IPS-15b (cell line): ENCODE results near the gene HCN1.
"Not testable (repeated sequence)": the region's sequence is repeated elsewhere in the genome, so short reads cannot be mapped to it uniquely, and the experiment has no call there.

Source experiments
- H3K27me3 ChIP-seq: one replicate; pipeline ENCODE4 v1.6.1; 2013; ENCODE audit warnings: low read length; ENCODE audit not compliant: control insufficient read depth, insufficient read depth
- H3K36me3 ChIP-seq: one replicate; pipeline ENCODE4 v1.6.1; 2013; ENCODE audit warnings: low read length; ENCODE audit not compliant: control insufficient read depth, insufficient read depth
- H3K4me1 ChIP-seq: one replicate; pipeline ENCODE4 v1.6.1; 2013; ENCODE audit warnings: mild to moderate bottlenecking, low read length; ENCODE audit not compliant: control insufficient read depth, insufficient read depth
- H3K4me3 ChIP-seq: one replicate; pipeline ENCODE4 v1.5.1; 2013; ENCODE audit warnings: low read depth, low read length
- H3K9ac ChIP-seq: one replicate; pipeline ENCODE4 v1.6.1; 2013; ENCODE audit warnings: low read depth, mild to moderate bottlenecking, low read length
- H3K9me3 ChIP-seq: one replicate; pipeline ENCODE4 v1.6.1; 2013; ENCODE audit warnings: mild to moderate bottlenecking, low read length; ENCODE audit not compliant: control insufficient read depth, insufficient read depth

HCN1 gene

DNA sequence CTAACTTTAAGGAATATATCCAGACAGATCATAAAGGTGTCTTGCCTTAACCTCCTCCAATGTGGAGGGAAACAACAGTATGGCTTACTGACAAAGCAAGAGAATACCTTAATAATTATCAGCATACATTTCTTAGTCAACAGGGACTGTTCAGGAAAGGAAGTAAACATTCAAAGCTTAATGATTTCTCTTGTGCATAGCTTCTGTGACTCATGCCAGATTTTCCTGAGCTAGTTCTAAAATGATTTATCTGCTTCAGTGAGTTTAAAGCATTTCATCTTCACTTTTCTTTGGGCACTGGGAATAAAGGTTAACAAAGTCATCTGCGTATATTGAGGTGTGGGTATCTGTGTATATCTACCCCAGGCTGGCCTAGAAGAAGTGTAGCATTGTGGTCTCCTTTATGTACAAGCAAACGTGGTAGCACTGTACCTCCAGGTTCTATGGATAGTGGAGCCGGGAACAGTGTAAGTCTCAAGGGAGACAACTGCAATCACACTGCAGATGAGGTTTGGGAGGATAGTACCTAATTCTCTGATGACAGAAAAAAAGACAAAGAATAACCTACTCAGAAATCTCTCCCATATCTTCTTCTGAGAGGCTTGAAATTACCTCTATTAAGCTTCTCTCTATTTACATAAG lies 284.1 kb downstream of the HCN1 start:
- no peaks in the 10 kb centered on the region for H3K27me3 ChIP-seq
- H3K36me3 ChIP-seq, result no peaks in the 10 kb centered on the region
- no peak overlapping the region for H3K4me3 ChIP-seq
- no peak overlapping the region for H3K9ac ChIP-seq
- H3K4me1 ChIP-seq, result no peaks in the 10 kb centered on the region
- no peaks in the 10 kb centered on the region for H3K9me3 ChIP-seq

DNA sequence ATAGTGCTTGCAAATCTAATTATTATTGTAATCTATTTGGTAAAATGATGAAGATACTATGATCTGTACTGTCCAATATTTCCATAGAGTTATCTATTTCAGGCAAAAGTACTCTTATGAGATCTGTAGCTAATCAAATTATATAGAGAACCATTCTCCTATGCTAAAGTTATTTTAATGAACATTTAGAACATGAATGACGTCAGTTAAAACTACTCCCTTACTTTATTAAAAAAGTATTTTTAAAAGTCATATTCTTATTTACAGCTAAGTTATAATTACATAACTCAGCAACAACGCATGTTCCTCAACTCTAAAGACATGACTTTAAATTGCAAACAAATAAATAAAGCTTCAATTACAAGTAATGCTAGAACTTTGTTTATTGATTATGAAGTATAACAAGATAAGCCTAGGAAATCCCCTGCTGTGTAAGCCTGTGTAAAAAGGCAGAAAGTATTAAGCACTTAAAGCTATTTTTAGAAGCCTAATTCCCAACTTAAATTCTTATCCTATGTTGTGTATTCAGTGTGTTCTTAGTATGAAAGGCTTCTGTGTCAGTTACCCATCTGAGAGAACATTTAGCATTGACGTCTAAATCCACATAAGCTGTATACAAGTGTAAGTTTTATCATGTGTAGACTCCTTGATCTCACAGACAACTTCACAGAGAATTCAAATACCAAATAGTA lies 285.7 kb downstream of the HCN1 start:
- Histone ChIP-seq H3K4me3 (no peak overlapping the region), H3K27me3 (no peaks in the 10 kb centered on the region), H3K9me3 (no peaks in the 10 kb centered on the region), H3K36me3 (no peaks in the 10 kb centered on the region), H3K9ac (no peak overlapping the region), H3K4me1 (no peaks in the 10 kb centered on the region)

DNA sequence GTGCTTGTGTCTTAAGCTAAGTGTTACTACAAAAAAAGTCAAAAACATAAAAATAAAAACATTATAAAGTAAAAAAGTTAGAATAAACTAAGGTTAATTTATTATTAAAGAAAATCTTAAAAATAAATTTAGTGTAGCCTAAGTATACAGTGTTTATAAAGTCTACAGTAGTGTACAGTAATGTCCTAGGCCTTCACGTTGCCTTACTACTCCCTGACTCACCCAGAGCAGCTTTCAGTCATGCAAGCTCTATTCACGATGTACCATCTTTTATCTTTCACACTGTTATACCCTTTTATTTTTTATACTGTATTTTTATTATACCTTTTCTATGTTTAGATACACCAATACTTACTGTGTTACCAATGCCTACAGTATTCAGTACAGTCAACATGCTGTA lies 288.1 kb downstream of the HCN1 start:
- Histone ChIP-seq H3K9ac (no peak overlapping the region), H3K4me3 (no peak overlapping the region), H3K27me3 (no peaks in the 10 kb centered on the region), H3K4me1 (peaks cover 5% of the 10 kb centered on the region), H3K36me3 (no peaks in the 10 kb centered on the region), H3K9me3 (no peaks in the 10 kb centered on the region)

DNA sequence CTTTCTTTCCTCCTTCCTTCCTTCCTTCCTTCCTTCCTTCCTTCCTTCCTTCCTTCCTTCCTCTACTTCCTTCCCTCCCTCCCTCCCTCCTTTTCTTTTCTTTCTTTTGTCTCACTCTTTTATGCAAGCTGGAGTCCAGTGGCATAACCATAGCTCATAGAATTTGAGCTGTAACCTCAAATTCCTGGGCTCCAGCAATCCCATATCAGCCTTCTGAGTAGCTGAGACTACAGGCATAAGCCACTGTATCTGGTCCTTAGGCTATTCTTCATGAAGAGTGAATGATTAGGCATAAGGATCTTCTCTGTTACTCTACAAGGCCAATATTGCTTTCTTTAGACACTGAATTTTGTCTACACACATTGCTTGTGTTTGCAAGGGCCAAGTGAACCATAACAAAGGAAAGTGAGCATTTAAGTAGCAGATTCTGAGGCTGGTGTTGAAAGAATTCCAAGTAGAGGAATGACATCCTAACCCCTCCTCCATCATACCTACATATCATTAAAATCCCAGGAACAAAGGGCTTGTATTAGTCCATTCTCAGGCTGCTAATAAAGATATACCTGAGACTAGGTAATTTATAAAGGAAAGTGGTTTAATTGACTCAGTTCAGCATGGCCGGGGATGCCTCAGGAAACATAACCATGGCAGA lies 293.2 kb downstream of the HCN1 start:
- Histone ChIP-seq H3K9ac (no peak overlapping the region), H3K4me1 (peaks cover 8% of the 10 kb centered on the region), H3K27me3 (no peaks in the 10 kb centered on the region), H3K9me3 (no peaks in the 10 kb centered on the region), H3K36me3 (no peaks in the 10 kb centered on the region), H3K4me3 (no peak overlapping the region)

DNA sequence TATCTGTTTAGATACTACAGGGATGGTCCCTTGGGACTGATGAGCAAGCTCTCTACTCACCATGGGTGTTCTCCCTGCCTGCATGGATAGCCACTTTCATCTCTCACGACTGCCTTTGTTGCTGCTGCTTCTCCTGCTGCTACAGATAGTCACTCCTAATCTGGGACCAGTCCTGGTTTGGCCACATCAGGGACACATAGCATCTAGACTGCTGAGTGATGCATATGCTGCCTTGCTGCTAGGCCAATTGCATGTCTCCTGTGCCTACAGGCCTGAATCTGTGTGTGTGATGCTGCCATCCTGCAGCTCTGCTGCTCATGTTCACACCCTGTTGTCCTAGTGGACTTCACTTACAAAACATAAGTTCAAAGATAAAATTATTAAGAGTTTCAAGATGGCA lies 297.1 kb downstream of the HCN1 start:
- no peaks in the 10 kb centered on the region for H3K27me3 ChIP-seq

DNA sequence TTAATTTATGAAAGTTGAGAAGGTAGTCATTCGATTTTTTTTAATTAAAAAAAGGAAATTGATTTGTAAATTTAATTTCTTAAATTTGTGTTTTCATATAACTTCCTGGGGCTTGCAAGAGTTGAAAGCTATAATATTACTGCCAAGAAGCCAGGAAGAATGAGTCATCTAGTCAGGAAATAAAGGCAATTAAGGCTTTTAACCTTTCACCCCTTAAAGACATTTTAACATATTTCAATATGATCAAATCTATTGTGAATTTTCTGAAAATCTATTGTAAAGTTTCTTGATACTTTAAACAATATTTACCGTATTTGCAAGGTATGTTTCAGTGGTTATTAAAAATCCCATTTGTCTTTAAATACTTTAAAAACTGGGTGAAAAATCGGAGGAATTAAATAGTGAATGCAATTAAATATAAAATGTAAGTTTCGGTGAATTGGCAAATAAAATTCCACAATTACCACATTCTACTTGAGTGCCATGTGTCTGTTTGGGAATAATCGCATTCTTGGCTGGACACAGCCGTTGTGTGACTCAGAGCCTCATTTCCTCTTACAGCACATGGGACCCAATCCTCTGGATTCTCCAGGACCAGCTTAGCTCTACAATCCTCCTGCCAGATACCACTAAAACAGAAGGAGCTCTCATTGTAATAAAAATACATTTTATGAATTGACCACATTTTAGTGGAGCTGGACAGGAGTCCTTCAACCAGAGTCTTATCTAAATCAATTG lies 310.7 kb downstream of the HCN1 start:
- H3K9me3 ChIP-seq, result no peaks in the 10 kb centered on the region
- H3K4me3 ChIP-seq, result no peak overlapping the region
- H3K27me3 ChIP-seq, result no peaks in the 10 kb centered on the region
- H3K4me1 ChIP-seq, result no peaks in the 10 kb centered on the region
- no peak overlapping the region for H3K9ac ChIP-seq
- H3K36me3 ChIP-seq, result no peaks in the 10 kb centered on the region

More for the DNA sequence above, 297.1 kb downstream of the HCN1 start:
- H3K9me3 ChIP-seq, result no peaks in the 10 kb centered on the region
- H3K36me3 ChIP-seq, result no peaks in the 10 kb centered on the region
- no peak overlapping the region for H3K9ac ChIP-seq
- peaks cover 8% of the 10 kb centered on the region for H3K4me1 ChIP-seq
- no peak overlapping the region for H3K4me3 ChIP-seq

DNA sequence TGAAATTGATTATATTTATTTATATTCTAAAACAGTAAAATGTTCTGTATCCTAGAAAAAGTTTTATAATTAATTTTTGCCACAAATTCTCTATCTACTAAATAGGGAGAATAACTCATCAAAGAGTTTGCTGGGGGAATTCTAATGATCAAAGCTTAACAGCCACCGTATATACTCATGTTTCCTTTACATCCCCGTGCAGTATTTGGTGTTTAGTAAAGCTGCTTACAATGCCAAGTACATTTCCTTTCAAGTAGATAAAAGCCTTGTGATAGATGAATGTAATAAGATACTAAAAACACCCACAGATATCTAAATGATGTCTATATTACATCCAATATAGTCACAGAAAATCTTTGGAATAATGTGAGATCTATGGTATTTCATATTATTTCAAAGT lies 312.2 kb downstream of the HCN1 start:
- no peaks in the 10 kb centered on the region for H3K27me3 ChIP-seq
- H3K9me3 ChIP-seq, result no peaks in the 10 kb centered on the region
- no peaks in the 10 kb centered on the region for H3K4me1 ChIP-seq
- no peak overlapping the region for H3K4me3 ChIP-seq
- no peak overlapping the region for H3K9ac ChIP-seq
- H3K36me3 ChIP-seq, result no peaks in the 10 kb centered on the region

DNA sequence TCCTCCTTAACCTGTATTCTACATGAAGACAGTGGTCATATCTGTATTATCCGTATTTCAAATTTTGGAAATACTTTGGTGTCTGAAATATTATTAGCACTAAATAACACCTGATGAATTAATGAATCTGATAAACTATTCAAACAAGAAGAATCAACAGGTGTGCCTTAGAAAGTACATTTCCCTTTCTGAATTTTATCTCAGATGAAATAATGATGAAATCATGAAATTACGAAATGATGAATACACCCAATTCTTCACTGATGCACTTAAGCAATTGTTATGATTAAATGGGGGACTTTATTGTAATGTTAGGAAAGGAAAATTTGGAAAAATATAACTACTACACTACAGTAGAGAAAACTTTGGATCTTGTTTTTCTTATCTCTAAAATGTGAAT lies 313.6 kb downstream of the HCN1 start:
- Histone ChIP-seq H3K4me1 (no peaks in the 10 kb centered on the region), H3K36me3 (no peaks in the 10 kb centered on the region), H3K9ac (no peak overlapping the region), H3K9me3 (no peaks in the 10 kb centered on the region), H3K4me3 (no peak overlapping the region), H3K27me3 (no peaks in the 10 kb centered on the region)

DNA sequence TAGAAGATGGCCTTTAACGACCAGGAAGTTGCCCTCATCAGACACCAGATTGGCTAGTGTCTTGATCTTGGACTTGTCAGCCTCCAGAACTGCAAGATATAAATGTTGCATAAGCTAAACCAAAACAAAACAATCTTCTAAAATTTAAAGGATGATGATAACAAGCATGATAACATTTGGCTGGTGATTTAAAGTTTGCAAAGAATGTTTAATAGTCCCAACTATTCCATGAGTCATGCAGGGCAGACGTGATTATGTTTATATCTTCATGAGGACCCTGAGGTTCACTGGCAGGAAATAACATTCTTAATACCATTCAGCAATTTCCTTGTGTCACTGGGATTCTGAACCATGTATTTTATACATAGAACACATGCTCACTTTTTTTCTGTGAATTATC lies 319.8 kb downstream of the HCN1 start:
- Histone ChIP-seq H3K9ac (no peak overlapping the region), H3K36me3 (no peaks in the 10 kb centered on the region), H3K9me3 (no peaks in the 10 kb centered on the region), H3K4me3 (no peak overlapping the region), H3K27me3 (no peaks in the 10 kb centered on the region), H3K4me1 (no peaks in the 10 kb centered on the region)

DNA sequence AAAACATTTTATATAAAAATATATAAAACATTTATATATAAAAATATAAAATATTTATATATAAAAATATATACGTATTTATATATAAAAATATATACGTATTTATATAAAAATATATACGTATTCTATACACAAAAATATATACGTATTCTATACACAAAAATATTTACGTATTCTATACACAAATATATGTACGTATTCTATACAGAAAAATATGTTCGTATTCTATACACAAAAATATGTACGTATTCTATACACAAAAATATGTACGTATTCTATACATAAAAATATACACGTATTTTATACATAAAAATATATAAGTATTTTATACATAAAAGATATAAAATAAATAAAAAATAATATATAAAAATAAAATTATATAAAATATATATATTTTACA lies 323.6 kb downstream of the HCN1 start:
- H3K4me1 ChIP-seq, result no peaks in the 10 kb centered on the region
- H3K9me3 ChIP-seq, result no peaks in the 10 kb centered on the region
- no peaks in the 10 kb centered on the region for H3K27me3 ChIP-seq
- H3K36me3 ChIP-seq, result no peaks in the 10 kb centered on the region
- H3K4me3 ChIP-seq, result no peak overlapping the region
- H3K9ac ChIP-seq, result no peak overlapping the region

DNA sequence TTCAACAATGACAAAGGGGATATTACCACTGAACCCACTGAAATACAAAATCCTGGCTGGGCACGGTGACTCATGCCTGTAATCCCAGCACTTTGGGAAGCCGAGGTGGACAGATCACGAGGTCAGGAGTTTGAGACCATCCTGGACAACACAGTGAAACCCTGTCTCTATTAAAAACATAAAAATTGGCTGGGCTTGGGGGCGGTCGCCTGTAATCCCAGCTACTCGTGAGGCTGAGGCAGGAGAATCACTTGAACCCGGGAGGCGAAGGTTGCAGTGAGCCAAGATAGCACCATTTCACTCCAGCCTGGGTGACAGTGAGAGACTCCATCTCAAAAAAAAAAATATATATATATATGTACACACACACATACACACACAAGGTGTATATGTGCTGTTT lies 324.8 kb downstream of the HCN1 start:
- H3K4me3 ChIP-seq, H3K9me3 ChIP-seq, H3K4me1 ChIP-seq, H3K36me3 ChIP-seq, H3K9ac ChIP-seq, H3K27me3 ChIP-seq: not testable (repeated sequence)
